Head of caudate nucleus (tissue), 42 donors: ENCODE results near the gene AGAP1.
"Not testable (repeated sequence)": the region's sequence is repeated elsewhere in the genome, so short reads cannot be mapped to it uniquely, and the experiment has no call there.

Experiments
- DNase-seq, 42 donors: peaks; one replicate each; pipeline versions ENCODE4 v3.0.0 to v3.0.0-alpha.2; 2020 to 2021; ENCODE audit warnings: mixed read lengths in 7 of 42
- intact Hi-C: fragments of 100-400 bp; cut with DNase I; formaldehyde crosslinking; loops from one replicate; pipeline ENCODE4 v1.15.0; 2022

AGAP1 gene

GRCh38 chr2:235594964-235595363 is 101.1 kb downstream of the AGAP1 start:
- intact Hi-C loops, result loop anchor here (2.0 to 10.0 kb wide), 4 partner anchors 93 to 458 kb away; no protein-coding TSS in a partner anchor
- DNase-seq, result no peak

GRCh38 chr2:235595422-235596010 is 101.7 kb downstream of the AGAP1 start:
- peak in 41 of 42 donors; percentile 56 to 95 (median 81) for DNase-seq
- intact Hi-C loops, result loop anchor here (2.0 to 10.0 kb wide), 2 partner anchors 151 to 161 kb away; no protein-coding TSS in a partner anchor

GRCh38 chr2:235596272-235596671 is 102.4 kb downstream of the AGAP1 start:
- no peak for DNase-seq
- intact Hi-C loops, result loop anchor here (10.0 kb wide), 1 partner anchor 161 kb away; no protein-coding TSS in a partner anchor

GRCh38 chr2:235597081-235597615 is 103.3 kb downstream of the AGAP1 start:
- DNase-seq, result no peak
- intact Hi-C loops, result loop anchor here (10.0 kb wide), 1 partner anchor 162 kb away; no protein-coding TSS in a partner anchor

- intact Hi-C loops, result loop anchor here (10.0 kb wide), 1 partner anchor 163 kb away; no protein-coding TSS in a partner anchor
- no peak for DNase-seq
Measured at GRCh38 chr2:235598026-235598425, 104.2 kb downstream of the AGAP1 start.

GRCh38 chr2:235598532-235599531 is 105.0 kb downstream of the AGAP1 start:
- intact Hi-C loops, result loop anchor here (10.0 kb wide), 1 partner anchor 164 kb away; no protein-coding TSS in a partner anchor
- no peak for DNase-seq

- intact Hi-C loops, result loop anchor here (2.0 to 10.0 kb wide), 2 partner anchors 69 to 165 kb away; no protein-coding TSS in a partner anchor
- no peak for DNase-seq
Measured at GRCh38 chr2:235599596-235600338, 105.9 kb downstream of the AGAP1 start.

GRCh38 chr2:235600406-235600805 is 106.6 kb downstream of the AGAP1 start:
- intact Hi-C loops, result loop anchor here (2.0 kb wide), 1 partner anchor 68 kb away; no protein-coding TSS in a partner anchor
- DNase-seq, result no peak

- no peak for DNase-seq
- intact Hi-C loops, result loop anchor here (2.0 kb wide), 1 partner anchor 68 kb away; no protein-coding TSS in a partner anchor
Measured at GRCh38 chr2:235600926-235601325, 107.1 kb downstream of the AGAP1 start.

GRCh38 chr2:235601960-235602704 is 108.3 kb downstream of the AGAP1 start:
- intact Hi-C loops, result loop anchor here (2.0 kb wide), 1 partner anchor 67 kb away; no protein-coding TSS in a partner anchor
- DNase-seq, result no peak

- DNase-seq, intact Hi-C loops: not testable (repeated sequence)
Measured at GRCh38 chr2:235602971-235603370, 109.1 kb downstream of the AGAP1 start.

GRCh38 chr2:235603659-235604058 is 109.8 kb downstream of the AGAP1 start:
- no peak for DNase-seq
- intact Hi-C loops, result no loop called here

- DNase-seq, result peak; percentile 78 to 97 (median 90)
- intact Hi-C loops, result no loop called here
Measured at GRCh38 chr2:235605312-235606003, 111.6 kb downstream of the AGAP1 start.

- DNase-seq, result peak in 1 of 42 donors; percentile 44
- intact Hi-C loops, result no loop called here
Measured at GRCh38 chr2:235606004-235606715, 112.3 kb downstream of the AGAP1 start.

- DNase-seq, result no peak
- intact Hi-C loops, result no loop called here
Measured at GRCh38 chr2:235607546-235608199, 113.8 kb downstream of the AGAP1 start.
